ENCODE results near the gene MPPED2.

MPPED2 gene

GRCh38 chr11:30440510-30440909 is 145.6 kb downstream of the MPPED2 start:
- Histone ChIP-seq H3K36me3 (no peaks in the 10 kb centered on the region), H3K4me3 (ENCODE audit: low read depth in 1 of 2, low read length in 1 of 2) (no peak overlapping the region), H3K4me1 (ENCODE audit: control insufficient read depth in 1 of 2, insufficient read depth in 1 of 2, low read depth in 1 of 2, low read length in 1 of 2) (no peaks in the 10 kb centered on the region), H3K27ac (no peak overlapping the region), H3K9me3 (no peaks in the 10 kb centered on the region), H3K27me3 (no peaks in the 10 kb centered on the region)
- TF ChIP-seq, protein P1, sequence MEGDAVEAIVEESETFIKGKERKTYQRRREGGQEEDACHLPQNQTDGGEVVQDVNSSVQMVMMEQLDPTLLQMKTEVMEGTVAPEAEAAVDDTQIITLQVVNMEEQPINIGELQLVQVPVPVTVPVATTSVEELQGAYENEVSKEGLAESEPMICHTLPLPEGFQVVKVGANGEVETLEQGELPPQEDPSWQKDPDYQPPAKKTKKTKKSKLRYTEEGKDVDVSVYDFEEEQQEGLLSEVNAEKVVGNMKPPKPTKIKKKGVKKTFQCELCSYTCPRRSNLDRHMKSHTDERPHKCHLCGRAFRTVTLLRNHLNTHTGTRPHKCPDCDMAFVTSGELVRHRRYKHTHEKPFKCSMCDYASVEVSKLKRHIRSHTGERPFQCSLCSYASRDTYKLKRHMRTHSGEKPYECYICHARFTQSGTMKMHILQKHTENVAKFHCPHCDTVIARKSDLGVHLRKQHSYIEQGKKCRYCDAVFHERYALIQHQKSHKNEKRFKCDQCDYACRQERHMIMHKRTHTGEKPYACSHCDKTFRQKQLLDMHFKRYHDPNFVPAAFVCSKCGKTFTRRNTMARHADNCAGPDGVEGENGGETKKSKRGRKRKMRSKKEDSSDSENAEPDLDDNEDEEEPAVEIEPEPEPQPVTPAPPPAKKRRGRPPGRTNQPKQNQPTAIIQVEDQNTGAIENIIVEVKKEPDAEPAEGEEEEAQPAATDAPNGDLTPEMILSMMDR (IDR thresholded peaks at IDR 0.05), result no peak

DNA sequence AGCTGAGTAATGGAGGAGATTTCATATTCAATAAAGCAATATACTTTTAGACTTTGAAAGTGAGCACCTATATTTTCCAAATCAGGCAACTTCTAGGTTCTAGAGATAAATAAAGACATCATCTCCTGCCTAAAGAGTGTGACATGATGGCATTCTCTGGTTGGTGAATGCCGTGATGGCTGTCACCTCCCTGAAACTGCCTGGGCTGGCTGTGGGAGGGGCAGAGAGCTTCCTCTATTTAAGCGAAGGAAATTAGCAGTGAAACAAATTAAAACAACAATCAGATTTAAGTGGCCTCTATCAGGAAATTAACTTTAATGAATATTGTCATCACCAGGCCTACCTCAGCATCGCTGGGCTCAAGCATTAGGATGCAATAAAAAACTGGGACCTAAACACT is 149.4 kb downstream of the MPPED2 start:
- H3K36me3 ChIP-seq, result no peaks in the 10 kb centered on the region
- H3K9me3 ChIP-seq, result no peaks in the 10 kb centered on the region
- TF ChIP-seq, protein P1 (IDR thresholded peaks at IDR 0.05), result no peak
- no peaks in the 10 kb centered on the region for H3K27me3 ChIP-seq
- H3K27ac ChIP-seq, result no peak overlapping the region
- H3K4me3 ChIP-seq (ENCODE audit: low read depth in 1 of 2, low read length in 1 of 2), result no peak overlapping the region
- no peaks in the 10 kb centered on the region for H3K4me1 ChIP-seq (ENCODE audit: control insufficient read depth in 1 of 2, insufficient read depth in 1 of 2, low read depth in 1 of 2, low read length in 1 of 2)

DNA sequence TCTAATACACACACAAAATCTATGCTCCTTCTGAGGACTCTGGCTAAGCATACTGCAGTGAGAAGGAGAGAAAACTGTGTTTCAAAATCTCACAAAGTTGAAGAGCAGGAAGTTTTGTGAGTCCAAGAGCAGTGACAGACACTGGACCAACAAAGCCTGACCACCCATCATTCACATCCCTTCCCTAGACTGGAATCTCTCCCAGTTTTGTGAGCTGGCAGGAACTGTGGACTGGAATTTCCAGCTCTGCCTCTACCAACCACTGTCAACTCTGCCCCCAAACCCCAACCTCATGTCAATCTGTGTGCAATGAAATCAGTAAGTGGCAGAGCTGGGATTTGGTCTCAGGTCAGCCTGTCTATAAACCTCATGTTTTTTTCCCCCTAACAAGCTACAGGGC is 150.7 kb downstream of the MPPED2 start:
- Histone ChIP-seq H3K4me1 (ENCODE audit: control insufficient read depth in 1 of 2, insufficient read depth in 1 of 2, low read depth in 1 of 2, low read length in 1 of 2) (no peaks in the 10 kb centered on the region), H3K9me3 (no peaks in the 10 kb centered on the region), H3K36me3 (no peaks in the 10 kb centered on the region), H3K4me3 (ENCODE audit: low read depth in 1 of 2, low read length in 1 of 2) (no peak overlapping the region), H3K27me3 (no peaks in the 10 kb centered on the region), H3K27ac (no peak overlapping the region)
- TF ChIP-seq, protein P1 (IDR thresholded peaks at IDR 0.05), result no peak

- no peaks in the 10 kb centered on the region for H3K27me3 ChIP-seq
- H3K4me1 ChIP-seq (ENCODE audit: control insufficient read depth in 1 of 2, insufficient read depth in 1 of 2, low read depth in 1 of 2, low read length in 1 of 2), result no peaks in the 10 kb centered on the region
- no peak overlapping the region for H3K4me3 ChIP-seq (ENCODE audit: low read depth in 1 of 2, low read length in 1 of 2)
- TF ChIP-seq, protein P1 (IDR thresholded peaks at IDR 0.05), result no peak
- H3K27ac ChIP-seq, result no peak overlapping the region
- H3K9me3 ChIP-seq, result no peaks in the 10 kb centered on the region
- H3K36me3 ChIP-seq, result no peaks in the 10 kb centered on the region
Measured at GRCh38 chr11:30434901-30435300, 151.3 kb downstream of the MPPED2 start.

DNA sequence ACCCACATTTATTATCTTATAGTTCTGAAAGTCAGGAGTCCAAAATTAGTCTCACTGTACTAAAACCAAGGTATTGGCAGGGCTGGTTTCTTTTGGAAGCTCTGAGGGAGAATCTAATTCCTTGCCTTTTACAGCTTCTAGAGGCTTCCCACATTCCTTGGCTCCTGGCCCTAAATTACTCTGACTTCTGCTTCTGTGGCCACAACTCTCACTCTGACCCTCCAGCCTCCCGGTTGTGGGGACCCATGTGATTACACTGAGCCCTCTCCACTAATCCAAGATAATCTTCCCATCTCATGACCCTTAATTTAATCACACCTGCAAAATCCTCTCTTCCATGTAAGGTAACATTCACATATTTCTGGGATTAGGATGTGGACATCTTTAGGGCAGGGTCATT is 152.3 kb downstream of the MPPED2 start:
- Histone ChIP-seq H3K4me3 (ENCODE audit: low read depth in 1 of 2, low read length in 1 of 2) (no peak overlapping the region), H3K27ac (no peak overlapping the region), H3K4me1 (ENCODE audit: control insufficient read depth in 1 of 2, insufficient read depth in 1 of 2, low read depth in 1 of 2, low read length in 1 of 2) (no peaks in the 10 kb centered on the region), H3K36me3 (no peaks in the 10 kb centered on the region), H3K9me3 (no peaks in the 10 kb centered on the region), H3K27me3 (no peaks in the 10 kb centered on the region)
- TF ChIP-seq, protein P1 (IDR thresholded peaks at IDR 0.05), result no peak

- Histone ChIP-seq H3K4me1 (ENCODE audit: control insufficient read depth in 1 of 2, insufficient read depth in 1 of 2, low read depth in 1 of 2, low read length in 1 of 2) (no peaks in the 10 kb centered on the region), H3K9me3 (no peaks in the 10 kb centered on the region), H3K27me3 (no peaks in the 10 kb centered on the region), H3K27ac (no peak overlapping the region), H3K36me3 (no peaks in the 10 kb centered on the region), H3K4me3 (ENCODE audit: low read depth in 1 of 2, low read length in 1 of 2) (no peak overlapping the region)
- TF ChIP-seq, protein P1 (IDR thresholded peaks at IDR 0.05), result no peak
Measured at GRCh38 chr11:30432716-30433115, 153.4 kb downstream of the MPPED2 start.

All from neutrophil (primary cell).